ENCODE results near the gene COPA. TPM values are rescaled to one million over a fixed set of nuclear protein-coding genes. Genes with fewer than 3 reads are reported as not detected.

Gene COPA
- polyA plus RNA-seq, 6 donors from 2014 or later, result 107 to 130 (median 119) TPM

- ATAC-seq (ENCODE audit: low read depth in 2 of 2) (no peak), DNase-seq (no peak)
- Mint-ChIP-seq H3K27ac (peak overlapping the region in 2 of 6 donors; percentile 38 to 62), H3K9me3 (no peaks in the 10 kb centered on the region), H3K4me3 (peak overlapping the region in 1 of 8 donors; percentile 40), H3K4me1 (peaks cover 7 to 12% (median 11%) of the 10 kb centered on the region in 3 donors), H3K27me3 (no peaks in the 10 kb centered on the region), H3K36me3 (no peaks in the 10 kb centered on the region)
Measured at GRCh38 chr1:160267284-160267991, 75.6 kb downstream of the COPA start.

DNA sequence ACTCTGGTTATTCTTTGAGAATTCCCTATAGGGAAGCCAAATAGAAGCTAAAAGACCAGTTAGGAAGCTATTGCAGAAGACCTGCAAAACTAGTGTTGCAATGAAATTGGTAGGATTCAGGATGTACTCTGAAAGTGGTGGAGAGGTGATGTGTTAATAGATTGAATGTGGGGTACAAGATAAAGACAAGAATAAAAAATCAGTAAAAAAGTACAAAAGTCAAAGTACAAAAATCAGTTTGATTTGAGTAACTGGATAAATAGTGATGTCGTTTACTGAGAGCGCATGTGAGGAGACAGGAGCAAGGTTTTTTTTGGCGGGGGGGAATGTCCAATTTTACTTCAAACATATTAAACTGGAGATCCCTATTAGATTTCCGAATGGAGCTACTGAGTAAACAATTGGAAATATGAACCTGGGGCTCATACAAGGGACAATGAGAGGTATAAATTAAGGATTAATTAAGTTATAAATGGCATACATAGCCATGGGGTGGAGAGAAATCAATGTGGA lies 78.2 kb downstream of the COPA start:
- DNase-seq, result no peak
- Mint-ChIP-seq H3K9me3 (no peaks in the 10 kb centered on the region), H3K36me3 (peaks cover 3 to 7% of the 10 kb centered on the region in 2 donors), H3K27me3 (no peaks in the 10 kb centered on the region), H3K4me1 (peaks cover 21 to 32% (median 28%) of the 10 kb centered on the region in 3 donors), H3K27ac (no peak overlapping the region), H3K4me3 (no peak overlapping the region)
- ATAC-seq (ENCODE audit: low read depth in 2 of 2), result no peak

DNA sequence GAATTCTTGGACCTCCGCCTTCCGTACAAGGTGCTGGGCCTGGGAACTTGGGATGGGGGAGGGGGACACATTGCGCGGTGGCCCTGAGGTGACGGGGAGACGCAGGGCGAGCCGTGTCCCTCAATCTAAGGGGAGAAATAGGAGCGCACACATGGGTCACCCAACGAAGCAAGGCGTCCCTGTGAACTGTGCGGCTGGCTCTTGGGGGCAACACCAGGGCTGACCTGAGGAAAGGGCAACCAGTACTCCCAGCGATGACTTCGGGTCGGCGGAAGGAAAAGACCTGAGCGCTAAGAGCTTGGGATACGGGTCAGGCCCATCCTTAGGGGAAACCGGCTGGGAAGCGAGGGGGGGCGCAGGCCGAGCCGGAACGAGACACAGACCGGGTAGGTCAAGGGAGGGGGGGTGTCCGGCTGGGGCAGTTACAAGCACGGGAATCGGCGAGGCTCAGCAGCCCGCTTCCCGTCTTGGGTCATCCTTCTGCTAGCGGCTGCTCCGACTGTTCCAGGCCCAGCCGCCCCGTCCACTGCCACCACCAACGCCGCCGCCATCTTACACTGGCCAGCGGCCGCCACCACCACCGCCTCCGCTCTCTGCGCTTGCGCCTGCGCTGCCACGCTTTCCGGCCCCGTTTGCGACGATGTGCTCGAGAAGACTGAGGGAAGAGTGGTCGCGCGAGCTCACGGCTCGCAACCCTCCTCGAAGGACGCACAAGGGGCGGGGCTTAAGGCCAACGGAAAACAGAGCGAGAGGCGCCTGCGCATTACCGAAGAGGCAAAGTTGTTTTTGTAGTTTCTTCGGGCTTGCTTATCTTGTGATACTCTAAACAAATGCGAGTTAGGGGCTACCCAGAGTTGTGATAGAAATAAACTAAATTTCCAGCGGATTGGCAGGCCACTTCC lies 80.9 kb downstream of the COPA start, which contains the start of gene DCAF8:
Gene DCAF8 (minus strand): TSS at position 657 of the 902 bp plus-strand sequence. CDS start 18,541 bp downstream, outside the sequence.
- Mint-ChIP-seq H3K4me3 (peak within 1 kb of the TSS; percentile 99 to 100 (median 99)), H3K4me1 (peaks cover 21 to 44% (median 40%) of the 10 kb centered on the region in 3 donors), H3K27me3 (no peaks in the 10 kb centered on the region), H3K36me3 (peaks cover 3 to 7% of the 10 kb centered on the region in 2 donors), H3K9me3 (no peaks in the 10 kb centered on the region), H3K27ac (peak within 1 kb of the TSS; percentile 90 to 100 (median 99))
- DNase-seq (peak; percentile 96), ATAC-seq (ENCODE audit: low read depth in 2 of 2) (peak; percentile 85 to 87)

DNA sequence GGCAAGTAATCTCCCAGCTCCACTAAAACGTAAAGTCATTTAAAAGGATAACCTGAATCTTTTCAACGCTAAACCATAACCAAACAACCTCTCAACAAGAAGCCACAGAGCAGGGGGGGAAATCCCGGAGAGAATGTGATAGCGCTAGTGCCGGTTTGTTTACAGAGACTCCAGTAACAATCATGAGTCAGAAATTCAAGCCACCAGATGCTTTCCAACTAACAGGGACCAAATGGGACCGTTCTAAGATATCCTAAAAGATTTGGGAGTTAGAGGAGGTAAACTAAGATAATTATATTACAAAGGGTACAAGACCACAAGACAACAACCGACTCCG lies 81.5 kb downstream of the COPA start:
- Mint-ChIP-seq H3K27me3 (no peaks in the 10 kb centered on the region), H3K9me3 (no peaks in the 10 kb centered on the region), H3K4me1 (peaks cover 21 to 47% (median 40%) of the 10 kb centered on the region in 3 donors), H3K27ac (peak overlapping the region; percentile 90 to 100 (median 99)), H3K4me3 (peak overlapping the region; percentile 99 to 100 (median 99)), H3K36me3 (peaks cover 3 to 7% of the 10 kb centered on the region in 2 donors)
- ATAC-seq (ENCODE audit: low read depth in 2 of 2) (peak; percentile 52 to 60), DNase-seq (peak; percentile 54)

DNA sequence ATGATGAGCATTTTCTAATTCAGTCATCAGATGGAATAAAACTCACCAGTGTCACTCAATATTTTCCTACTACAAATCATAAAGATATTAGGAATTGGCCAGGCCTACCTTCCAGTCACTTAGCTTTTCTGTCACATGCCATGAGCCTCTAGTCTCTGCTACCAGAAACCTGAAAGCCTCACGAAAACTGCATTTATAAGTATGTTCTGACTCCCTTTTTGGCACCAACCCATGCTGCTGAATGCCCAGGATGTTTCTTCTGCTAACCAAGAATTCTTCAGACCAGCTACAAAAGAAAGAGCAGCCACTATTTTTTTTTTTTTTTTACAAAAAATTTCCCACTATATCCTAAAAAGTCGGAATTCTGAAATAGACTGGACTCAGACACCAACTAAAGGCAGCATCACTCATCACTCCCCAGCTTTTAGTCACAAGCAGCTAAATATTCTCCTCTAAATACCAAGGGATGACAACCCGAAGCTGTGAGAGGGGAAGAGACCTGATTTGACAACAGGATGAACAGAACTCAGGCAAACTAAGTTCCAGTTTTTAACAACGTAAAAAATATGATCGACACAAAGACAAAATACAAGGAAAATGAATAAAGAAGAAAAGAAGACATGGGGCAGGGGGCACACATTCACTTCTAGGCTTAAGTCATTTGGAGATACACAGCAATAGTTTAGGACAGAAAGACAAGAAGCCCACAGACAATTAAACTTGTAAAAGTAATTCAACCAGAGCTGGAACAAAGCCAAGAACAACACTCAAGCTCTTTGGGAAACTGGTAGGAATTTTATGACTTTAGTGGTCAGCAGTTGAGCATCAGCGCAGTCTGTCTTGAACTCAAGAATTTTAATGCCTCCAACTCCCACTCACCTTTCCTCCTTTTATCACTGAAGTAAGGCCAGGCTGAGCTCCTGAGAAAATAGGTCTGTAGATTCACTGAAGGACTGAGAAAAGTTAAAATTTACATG lies 82.4 kb downstream of the COPA start:
- H3K9me3 Mint-ChIP-seq, result no peaks in the 10 kb centered on the region
- H3K4me3 Mint-ChIP-seq, result peak overlapping the region; percentile 61 to 100 (median 99)
- DNase-seq, result no peak
- no peaks in the 10 kb centered on the region for H3K27me3 Mint-ChIP-seq
- H3K4me1 Mint-ChIP-seq, result peaks cover 21 to 47% (median 40%) of the 10 kb centered on the region in 3 donors
- peaks cover 3 to 7% of the 10 kb centered on the region in 2 donors for H3K36me3 Mint-ChIP-seq
- peak overlapping the region; percentile 89 to 100 (median 94) for H3K27ac Mint-ChIP-seq
- ATAC-seq (ENCODE audit: low read depth in 2 of 2), result no peak

GRCh38 chr1:160258177-160258798 lies 84.8 kb downstream of the COPA start:
- peaks cover 3 to 7% of the 10 kb centered on the region in 2 donors for H3K36me3 Mint-ChIP-seq
- peak overlapping the region in 2 of 8 donors; percentile 9 to 68 for H3K4me3 Mint-ChIP-seq
- H3K27me3 Mint-ChIP-seq, result no peaks in the 10 kb centered on the region
- DNase-seq, result no peak
- peak overlapping the region in 4 of 6 donors; percentile 21 to 56 (median 38) for H3K27ac Mint-ChIP-seq
- H3K9me3 Mint-ChIP-seq, result no peaks in the 10 kb centered on the region
- H3K4me1 Mint-ChIP-seq, result peaks cover 21 to 44% (median 35%) of the 10 kb centered on the region in 3 donors
- no peak for ATAC-seq (ENCODE audit: low read depth in 2 of 2)

GRCh38 chr1:160257411-160258015 lies 85.5 kb downstream of the COPA start:
- H3K27me3 Mint-ChIP-seq, result no peaks in the 10 kb centered on the region
- H3K4me1 Mint-ChIP-seq, result peaks cover 17 to 38% (median 29%) of the 10 kb centered on the region in 3 donors
- ATAC-seq (ENCODE audit: low read depth in 2 of 2), result no peak
- no peak for DNase-seq
- no peak overlapping the region for H3K4me3 Mint-ChIP-seq
- H3K9me3 Mint-ChIP-seq, result no peaks in the 10 kb centered on the region
- peaks cover 6 to 7% of the 10 kb centered on the region in 2 donors for H3K36me3 Mint-ChIP-seq
- peak overlapping the region in 1 of 6 donors; percentile 21 for H3K27ac Mint-ChIP-seq

DNA sequence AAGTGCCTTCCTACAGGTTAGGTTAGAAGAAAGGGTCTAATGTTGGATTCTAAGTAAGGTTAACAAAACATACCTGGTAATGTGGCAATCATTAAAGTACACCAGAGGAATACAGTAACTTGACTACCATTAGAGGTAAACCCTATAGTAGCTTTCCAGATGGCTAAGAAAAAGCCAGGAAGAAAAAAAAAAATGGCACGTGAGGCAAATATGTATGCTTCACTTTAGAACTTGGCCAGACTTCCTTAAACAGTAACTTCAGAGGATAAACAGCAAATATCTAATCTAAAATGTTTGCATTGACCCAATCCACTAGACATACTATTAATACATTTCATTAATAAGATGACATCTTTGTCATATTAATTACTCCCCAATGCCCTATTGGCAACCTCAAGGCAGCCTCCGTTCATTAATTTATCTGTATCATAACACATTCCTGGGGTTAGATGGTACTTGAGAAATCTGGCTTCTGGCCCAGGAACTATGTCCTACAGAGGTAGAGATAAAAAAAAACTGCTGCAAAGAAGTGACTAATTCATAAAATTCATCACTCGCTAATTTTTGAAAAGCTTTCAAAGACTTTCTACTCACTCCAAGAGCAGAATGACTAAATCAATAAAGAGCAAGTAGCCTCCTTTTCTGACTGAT lies 86.5 kb downstream of the COPA start:
- DNase-seq, result no peak
- ATAC-seq (ENCODE audit: low read depth in 2 of 2), result no peak
- Mint-ChIP-seq H3K36me3 (peaks cover 1 to 8% of the 10 kb centered on the region in 2 donors), H3K4me3 (no peak overlapping the region), H3K9me3 (no peaks in the 10 kb centered on the region), H3K27ac (peak overlapping the region in 1 of 6 donors; percentile 42), H3K4me1 (peaks cover 13 to 33% (median 30%) of the 10 kb centered on the region in 3 donors), H3K27me3 (no peaks in the 10 kb centered on the region)

DNA sequence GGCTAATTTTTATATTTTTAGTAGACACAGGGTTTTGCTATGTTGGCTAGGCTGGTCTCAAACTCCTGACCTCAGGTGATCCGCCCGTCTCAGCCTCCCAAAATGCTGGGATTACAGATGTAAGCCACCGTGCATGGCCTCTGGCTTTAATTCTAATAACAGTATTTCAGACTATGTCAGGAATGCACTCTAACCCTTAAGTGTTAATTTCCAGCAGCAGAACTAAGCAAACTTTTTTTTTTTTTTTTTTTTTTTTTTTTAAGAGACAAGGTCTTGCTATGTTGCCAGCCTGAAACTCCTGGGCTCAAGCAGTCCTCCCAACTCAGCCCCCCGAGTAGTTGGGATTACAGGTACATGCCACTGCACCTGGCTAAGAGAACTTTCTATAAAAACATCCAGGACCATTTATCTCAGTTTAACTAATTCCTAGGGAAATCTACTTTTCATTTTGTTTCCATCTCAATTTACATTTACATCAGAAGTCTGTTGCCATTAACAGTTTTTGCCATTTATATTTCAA lies 87.2 kb downstream of the COPA start:
- peaks cover 9 to 26% (median 25%) of the 10 kb centered on the region in 3 donors for H3K4me1 Mint-ChIP-seq
- peak overlapping the region in 2 of 6 donors; percentile 42 to 64 for H3K27ac Mint-ChIP-seq
- H3K9me3 Mint-ChIP-seq, result no peaks in the 10 kb centered on the region
- no peaks in the 10 kb centered on the region for H3K27me3 Mint-ChIP-seq
- H3K36me3 Mint-ChIP-seq, result peaks cover 0 to 7% of the 10 kb centered on the region in 2 donors
- DNase-seq (no peak), ATAC-seq (ENCODE audit: low read depth in 2 of 2) (no peak)
- no peak overlapping the region for H3K4me3 Mint-ChIP-seq

DNA sequence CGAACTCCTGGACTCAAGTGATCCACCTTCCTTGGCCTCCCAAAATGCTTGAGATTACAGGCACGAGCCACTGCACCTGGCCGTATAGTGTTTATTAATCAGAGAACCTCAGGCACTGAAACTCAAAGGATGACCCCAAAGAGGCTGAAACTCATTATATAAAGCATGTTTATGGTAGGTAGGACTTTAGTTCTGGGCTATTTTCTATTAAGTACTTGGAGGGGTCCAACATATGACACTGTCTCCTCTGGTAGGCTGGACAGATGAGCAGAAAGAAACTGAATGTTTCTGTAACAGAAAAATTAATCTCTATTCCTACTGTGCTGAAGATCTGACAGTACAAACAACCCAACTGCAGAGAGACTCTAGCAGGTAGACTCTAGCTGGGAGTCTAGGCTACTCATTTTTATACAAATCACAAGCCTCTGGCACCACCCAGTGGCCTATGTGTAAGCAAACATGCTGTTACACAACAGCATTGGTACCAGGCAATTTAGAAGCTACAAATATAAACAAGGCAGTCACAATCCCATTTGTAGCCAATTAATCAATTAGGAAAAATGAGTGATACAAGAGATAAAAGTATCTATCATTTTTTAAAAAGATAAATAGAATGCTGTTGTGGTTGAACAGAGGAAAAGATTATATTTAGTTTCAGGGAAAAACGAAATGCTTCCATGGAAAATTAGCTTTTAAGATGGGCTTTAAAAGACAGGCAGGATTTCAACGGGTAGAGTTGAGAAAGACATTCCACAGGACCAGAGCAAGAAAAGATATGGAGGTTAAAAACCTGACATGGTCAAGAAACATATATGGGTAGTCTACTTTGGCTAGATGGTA lies 91.1 kb downstream of the COPA start:
- H3K4me3 Mint-ChIP-seq, result no peak overlapping the region
- H3K4me1 Mint-ChIP-seq, result peaks cover 3 to 7% (median 6%) of the 10 kb centered on the region in 3 donors
- peak; percentile 40 for DNase-seq
- peak; percentile 98 for ATAC-seq (ENCODE audit: low read depth in 2 of 2)
- peak overlapping the region in 5 of 6 donors; percentile 10 to 34 (median 19) for H3K27ac Mint-ChIP-seq
- H3K9me3 Mint-ChIP-seq, result no peaks in the 10 kb centered on the region
- no peaks in the 10 kb centered on the region for H3K27me3 Mint-ChIP-seq
- peaks cover 0 to 7% of the 10 kb centered on the region in 2 donors for H3K36me3 Mint-ChIP-seq

Data from naive B cell (primary cell).